ENCODE data around the gene PLEKHH3.
A peak's percentile ranks its signal among the peaks of the same experiment; 100 is the strongest.

Gene PLEKHH3

GRCh38 chr17:42618442-42619150 lies 58.2 kb downstream of the PLEKHH3 start:
- in situ Hi-C loops (cut with HindIII; ENCODE audit: low sequenced_read_pairs), result no loop called here
- peak; percentile 9 for TF ChIP-seq CTCF (IDR thresholded peaks at IDR 0.05; ENCODE audit: low read depth, low read length)
- DNase-seq (ENCODE audit: low read depth, low spot score), result peak; percentile 22
- H3K4me3 ChIP-seq (ENCODE audit: low read depth, low read length), result no peak overlapping the region

GRCh38 chr17:42617956-42618431 lies 58.8 kb downstream of the PLEKHH3 start:
- in situ Hi-C loops (cut with HindIII; ENCODE audit: low sequenced_read_pairs), result no loop called here
- DNase-seq (ENCODE audit: low read depth, low spot score), result no peak
- no peak overlapping the region for H3K4me3 ChIP-seq (ENCODE audit: low read depth, low read length)
- no peak for TF ChIP-seq CTCF (IDR thresholded peaks at IDR 0.05; ENCODE audit: low read depth, low read length)
